Endometrial microvascular endothelial cells (primary cell): ENCODE measurements around the gene M1AP. TPM values are rescaled to one million over a fixed set of nuclear protein-coding genes. Genes with fewer than 3 reads are reported as not detected.

Experiments used
- in situ Hi-C: cut with HindIII; loops from 2 replicates; pipeline ENCODE4 v1.10.0; 2017; ENCODE audit warnings: low sequenced_read_pairs, low pct_unique_long_range_greater_than_20kb; ENCODE audit errors: inconsistent ontology term
- total RNA-seq: library from RNA; depleted of rRNA; stranded (reverse); fragments of >200 nt; gene quantifications from one replicate; pipeline ENCODE4 v1.2.3, GENCODE V29; 2015; ENCODE audit errors: inconsistent ontology term

M1AP gene
- total RNA-seq, result 0.09 TPM

DNA sequence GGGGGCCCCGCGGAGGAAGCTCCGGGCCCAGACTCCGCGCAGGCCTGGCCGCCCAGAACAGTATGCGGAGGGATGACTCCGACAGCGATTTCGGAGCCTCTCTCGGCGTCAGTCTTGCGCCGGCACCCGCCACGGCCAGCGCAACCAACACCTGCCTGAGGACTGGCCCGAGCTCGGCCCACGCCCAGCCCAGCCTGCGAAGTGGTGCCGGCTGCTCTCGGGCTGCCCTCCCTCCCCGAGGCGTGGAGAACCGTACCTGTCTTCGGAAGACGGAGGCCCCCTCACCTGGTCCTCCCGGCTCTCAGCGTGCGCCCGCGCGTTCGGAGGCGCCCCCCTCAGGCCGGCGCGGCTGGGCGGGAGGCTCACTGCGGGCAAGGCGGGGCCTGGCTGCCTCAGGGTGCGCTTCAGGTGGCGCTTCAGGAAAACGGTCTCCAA lies at the start of gene M1AP:
TSS of gene M1AP (minus strand) at position 322 of the 435 bp plus-strand sequence. CDS start 8,055 bp downstream, outside the sequence.
- in situ Hi-C loops, result no loop called here

DNA sequence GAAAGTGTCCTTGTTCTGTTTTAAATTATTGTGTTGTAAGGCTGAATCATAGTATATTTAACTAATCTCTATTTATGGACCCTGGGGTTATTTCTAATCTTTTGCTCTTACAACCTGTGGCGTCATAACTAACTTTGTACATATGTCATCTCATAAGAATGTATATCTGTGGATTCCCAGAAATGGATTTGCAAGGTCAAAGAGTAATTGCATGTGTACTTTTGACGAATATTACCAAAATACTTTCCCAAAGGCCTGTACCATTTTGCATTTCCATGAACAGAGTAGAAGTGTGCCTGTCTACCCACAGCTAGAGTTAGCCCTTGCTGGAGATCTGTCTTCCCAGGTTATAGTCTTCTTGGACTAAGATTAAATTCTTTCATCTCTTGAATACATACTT lies 48.7 kb upstream of the M1AP start:
- in situ Hi-C loops, result no loop called here

DNA sequence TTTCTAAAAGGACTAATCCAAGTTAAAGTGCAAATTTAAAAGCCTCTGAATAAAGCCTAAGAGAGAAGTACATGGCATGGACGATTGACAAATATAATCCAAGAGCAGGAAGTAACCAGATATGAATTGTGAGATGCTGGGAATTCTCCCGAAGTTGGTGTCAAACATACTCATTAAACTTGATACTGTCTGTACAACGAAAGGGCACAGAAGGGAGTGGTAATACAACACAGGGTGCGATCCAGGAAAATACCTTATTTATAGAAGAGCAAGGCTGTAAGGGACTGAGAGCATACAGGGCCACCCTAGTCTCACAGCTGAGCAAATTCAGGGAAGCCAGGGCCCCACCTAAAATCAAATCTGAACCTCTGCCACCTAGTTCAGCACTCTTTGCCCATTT lies 47.5 kb upstream of the M1AP start:
- in situ Hi-C loops, result no loop called here

DNA sequence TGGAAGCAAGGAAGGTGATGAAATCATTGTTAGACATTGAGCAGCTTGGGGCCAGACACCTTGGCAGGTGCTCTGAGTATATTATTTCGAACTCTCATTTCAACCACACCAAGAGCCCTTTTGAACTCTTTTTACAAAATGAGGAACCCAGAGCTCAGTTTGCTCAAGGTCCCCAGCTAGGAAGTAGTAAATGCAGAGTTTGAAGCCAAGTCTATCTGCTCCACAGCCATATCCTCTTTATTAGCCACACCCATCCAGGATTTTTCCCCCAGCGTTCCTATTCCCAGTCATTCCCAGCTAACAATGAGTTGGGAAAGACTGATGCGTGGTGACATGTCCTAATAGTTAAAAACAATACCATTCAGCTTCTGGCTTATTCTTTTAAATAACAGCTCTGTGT lies 46.2 kb upstream of the M1AP start:
- in situ Hi-C loops, result no loop called here

DNA sequence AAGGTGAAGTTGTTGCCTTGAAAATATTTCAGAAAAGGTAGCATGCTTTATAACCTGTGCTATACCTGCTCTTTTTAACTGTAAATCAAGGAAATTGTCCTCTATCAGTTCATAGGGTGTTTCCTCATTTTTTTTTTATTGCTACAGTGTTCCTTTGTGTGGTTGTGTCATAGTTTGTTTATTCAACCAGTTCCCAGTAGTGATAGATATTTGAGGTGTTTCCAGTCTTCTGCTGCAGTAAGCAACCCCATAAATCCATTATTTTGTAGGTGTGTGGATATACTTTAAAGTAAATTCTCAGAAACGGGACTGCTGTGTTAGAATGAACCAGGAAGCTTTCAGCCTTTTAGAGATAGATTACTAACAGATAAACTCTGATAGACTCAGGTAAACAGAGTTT lies 45.5 kb upstream of the M1AP start:
- in situ Hi-C loops, result no loop called here

DNA sequence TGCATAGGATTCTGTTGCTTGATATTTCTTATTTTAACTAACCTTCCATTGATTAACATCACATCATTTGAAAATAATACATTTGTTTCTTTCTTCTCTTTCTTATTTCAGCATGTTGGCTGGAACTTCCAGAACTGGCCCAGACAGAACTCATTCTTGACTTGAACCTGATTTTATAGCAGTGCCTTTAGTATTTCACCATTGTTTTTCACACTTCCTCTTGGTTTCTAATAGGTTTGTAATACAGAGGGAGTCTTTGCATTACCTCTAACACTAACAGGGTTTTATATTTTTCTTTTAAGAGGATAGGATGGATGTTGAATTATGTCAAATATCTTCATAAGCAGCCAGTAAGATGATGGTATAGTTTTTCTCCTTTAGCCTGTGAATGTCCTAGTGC lies 45.1 kb upstream of the M1AP start:
- in situ Hi-C loops, result no loop called here

- in situ Hi-C loops, result no loop called here
Observed at GRCh38 chr2:74691929-74692328, 43.8 kb upstream of the M1AP start.

GRCh38 chr2:74690571-74690970 lies 42.4 kb upstream of the M1AP start:
- in situ Hi-C loops, result no loop called here

- in situ Hi-C loops, result no loop called here
Observed at GRCh38 chr2:74689671-74690070, 41.5 kb upstream of the M1AP start.

DNA sequence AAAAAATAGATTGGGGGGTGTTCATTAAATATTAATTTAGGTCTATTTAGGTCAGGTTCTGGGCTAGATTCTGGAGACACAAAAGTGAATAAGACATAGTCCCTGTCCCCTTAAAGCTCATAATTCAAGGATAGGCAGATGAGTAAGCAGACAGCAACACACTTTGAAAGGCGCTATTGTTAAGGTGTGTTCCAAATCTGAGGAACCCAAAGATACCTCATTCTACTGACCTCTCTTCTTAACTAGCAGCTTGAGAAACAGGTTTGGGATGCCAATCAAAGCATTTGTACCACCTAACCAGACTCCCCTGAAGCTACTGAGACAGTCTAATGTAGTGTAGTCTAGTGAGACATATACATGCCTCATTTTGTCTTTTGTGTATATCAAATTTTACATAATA lies 40.8 kb upstream of the M1AP start:
- in situ Hi-C loops, result no loop called here

GRCh38 chr2:74685408-74685807 lies 37.3 kb upstream of the M1AP start:
- in situ Hi-C loops, result no loop called here

DNA sequence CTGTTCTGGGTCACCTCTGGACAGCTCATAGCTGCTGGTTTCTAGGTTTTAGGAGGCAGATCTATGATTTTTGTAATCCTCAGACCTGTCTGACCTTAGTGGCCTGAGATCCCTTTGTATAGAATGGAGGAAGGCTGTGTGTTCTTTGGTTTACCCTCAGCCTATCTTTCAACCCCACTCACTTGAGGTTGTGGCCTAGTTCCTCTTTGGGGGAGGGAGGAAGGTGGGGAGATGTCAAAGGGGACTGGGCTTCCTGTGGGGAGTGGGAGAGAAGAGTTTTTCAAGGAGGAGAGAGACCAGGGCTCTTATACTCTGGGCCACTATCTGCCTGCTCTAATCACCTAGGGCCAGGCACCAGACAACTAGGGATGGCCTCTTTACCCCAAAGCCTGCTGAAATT lies 34.4 kb upstream of the M1AP start:
- in situ Hi-C loops, result no loop called here

DNA sequence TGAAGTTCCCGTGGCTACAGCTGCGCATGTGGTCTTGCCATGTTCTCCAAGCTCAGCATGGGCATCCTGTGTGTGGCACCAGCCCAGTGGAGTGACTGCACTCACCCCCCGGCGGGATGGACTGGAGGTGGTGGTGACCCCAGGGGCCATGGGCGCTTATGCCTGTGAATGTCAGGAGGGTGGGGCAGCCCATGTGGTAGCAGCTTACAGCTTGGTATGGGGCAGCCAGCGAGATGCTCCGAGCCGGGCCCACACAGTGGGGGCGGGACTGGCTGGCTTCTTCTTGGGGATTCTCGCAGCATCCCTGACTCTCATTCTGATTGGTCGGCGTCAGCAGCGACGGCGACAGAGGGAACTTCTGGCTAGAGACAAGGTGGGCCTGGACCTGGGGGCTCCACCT lies 31.5 kb upstream of the M1AP start:
- in situ Hi-C loops, result no loop called here

DNA sequence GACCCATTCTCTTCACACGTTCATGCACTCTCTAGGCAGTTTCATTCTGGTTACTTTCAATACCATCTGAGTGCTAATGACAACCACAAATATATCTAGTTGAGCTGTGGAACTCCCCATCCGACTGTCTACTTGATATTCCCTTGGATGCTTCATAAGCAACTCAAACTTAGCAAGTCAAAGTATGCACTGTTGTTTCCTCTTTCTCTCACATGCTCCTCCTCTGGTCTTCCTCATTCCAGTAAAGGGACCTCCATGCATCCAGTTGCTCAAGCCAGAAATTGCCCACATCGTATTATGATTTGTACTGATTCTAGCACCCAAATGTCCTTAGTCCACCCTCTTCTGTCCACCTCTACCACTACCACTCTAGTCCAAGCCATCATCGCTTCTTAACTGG lies 28.2 kb upstream of the M1AP start:
- in situ Hi-C loops, result no loop called here

- in situ Hi-C loops, result no loop called here
Observed at GRCh38 chr2:74675090-74675489, 27.0 kb upstream of the M1AP start.

- in situ Hi-C loops, result no loop called here
Observed at GRCh38 chr2:74673826-74674528, 25.8 kb upstream of the M1AP start.

GRCh38 chr2:74671479-74671878 lies 23.3 kb upstream of the M1AP start:
- in situ Hi-C loops, result no loop called here

DNA sequence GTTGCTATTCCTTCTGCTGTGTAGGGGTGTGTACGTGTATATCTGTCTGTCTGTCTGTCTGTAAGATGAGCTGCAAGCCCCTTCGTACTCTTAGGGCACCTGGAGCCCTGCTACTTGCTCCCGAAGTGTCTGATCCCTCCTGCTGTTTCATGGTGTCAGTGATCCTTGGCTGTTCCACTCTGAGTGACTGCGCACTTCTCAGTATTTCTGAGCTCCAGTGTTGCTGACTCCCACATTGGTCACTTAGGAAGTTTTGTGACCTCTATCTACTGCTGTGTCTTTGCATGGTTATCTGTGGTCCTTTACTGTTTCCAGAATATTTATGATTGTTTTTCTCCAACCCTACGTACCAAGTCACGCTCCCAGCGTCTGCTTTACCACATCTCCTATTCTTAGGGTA lies 22.1 kb upstream of the M1AP start:
- in situ Hi-C loops, result no loop called here

DNA sequence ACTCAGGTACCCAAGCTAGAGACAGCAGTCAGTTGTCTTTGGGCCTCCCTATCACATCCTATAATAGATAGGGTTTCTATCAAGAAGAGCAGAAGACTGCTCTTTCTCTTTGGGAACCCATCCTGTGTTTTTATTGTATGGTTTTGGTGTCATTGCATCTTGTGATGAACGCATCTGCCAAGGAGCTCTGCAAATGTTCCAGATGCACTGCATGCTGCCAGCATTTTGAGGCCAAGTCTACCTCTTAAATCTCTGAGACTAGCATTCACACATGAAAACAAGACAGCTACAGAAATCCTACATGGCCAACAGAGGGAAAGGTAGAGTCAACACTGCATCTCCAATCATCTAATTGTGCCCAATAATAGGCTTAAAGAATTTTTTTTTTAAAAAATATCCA lies 20.0 kb upstream of the M1AP start:
- in situ Hi-C loops, result no loop called here

- in situ Hi-C loops, result no loop called here
Observed at GRCh38 chr2:74659462-74659861, 11.3 kb upstream of the M1AP start.

DNA sequence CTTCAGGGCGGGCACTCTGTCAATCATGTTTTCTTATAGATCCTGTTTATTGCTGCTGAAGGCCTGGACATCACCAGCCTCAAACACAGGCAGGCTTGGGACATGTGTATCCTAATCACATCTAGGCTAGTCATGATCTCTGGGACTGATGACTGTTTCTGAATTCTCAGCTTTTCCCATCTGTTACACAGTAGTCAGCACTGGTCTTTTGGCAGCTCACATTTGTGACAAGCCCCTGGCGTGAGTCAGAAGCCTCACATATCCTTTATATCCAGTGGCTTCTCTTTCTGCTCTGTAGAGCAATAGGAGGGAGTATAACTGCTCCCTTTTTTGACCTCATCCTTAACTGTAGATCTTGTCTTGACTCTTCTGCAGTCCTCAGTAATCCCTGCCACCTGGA lies 10.4 kb upstream of the M1AP start:
- in situ Hi-C loops, result no loop called here
